Activated CD4-positive, alpha-beta T cell treated with anti-CD3 and anti-CD28 coated beads, Interleukin-2, Interleukin-6, amounts not matched to agents 100 ng/mL and 50 ng/mL, durations not matched to agents 16 hours and 8 hours (primary cell): Measurements from ENCODE around the gene ADAD2.
"Not testable (repeated sequence)": the region's sequence is repeated elsewhere in the genome, so short reads cannot be mapped to it uniquely, and the experiment has no call there.

ENCODE experiments used
- DNase-seq: peaks from one replicate; pipeline ENCODE4 v3.0.0-alpha.2; 2020

Gene ADAD2

GRCh38 chr16:84196727-84197394, 5.9 kb downstream of the ADAD2 start:
- no peak for DNase-seq

GRCh38 chr16:84197466-84198128, 6.6 kb downstream of the ADAD2 start:
- no peak for DNase-seq

GRCh38 chr16:84198401-84198800, 7.4 kb downstream of the ADAD2 start:
- no peak for DNase-seq

GRCh38 chr16:84199097-84199496, 8.1 kb downstream of the ADAD2 start:
- no peak for DNase-seq

- DNase-seq = no peak
Measured at GRCh38 chr16:84199861-84200260, 8.9 kb downstream of the ADAD2 start.

- DNase-seq = not testable (repeated sequence)
Measured at GRCh38 chr16:84204551-84204950, 13.6 kb downstream of the ADAD2 start.

- DNase-seq = not testable (repeated sequence)
Measured at GRCh38 chr16:84205123-84205522, 14.2 kb downstream of the ADAD2 start.

- no peak for DNase-seq
Measured at GRCh38 chr16:84205976-84206691, 15.2 kb downstream of the ADAD2 start.

GRCh38 chr16:84207251-84207650, 16.3 kb downstream of the ADAD2 start:
- DNase-seq = no peak

- no peak for DNase-seq
Measured at GRCh38 chr16:84207879-84208278, 16.9 kb downstream of the ADAD2 start.

GRCh38 chr16:84209989-84210388, 19.0 kb downstream of the ADAD2 start:
- DNase-seq = no peak

- DNase-seq = no peak
Measured at GRCh38 chr16:84212154-84212553, 21.2 kb downstream of the ADAD2 start.

- DNase-seq = no peak
Measured at GRCh38 chr16:84212631-84213030, 21.7 kb downstream of the ADAD2 start.

GRCh38 chr16:84214451-84215066, 23.6 kb downstream of the ADAD2 start:
- DNase-seq = no peak

- DNase-seq = no peak
Measured at GRCh38 chr16:84215531-84215930, 24.6 kb downstream of the ADAD2 start.

GRCh38 chr16:84216144-84216543, 25.2 kb downstream of the ADAD2 start:
- DNase-seq = not testable (repeated sequence)

- DNase-seq = no peak
Measured at GRCh38 chr16:84218176-84218823, 27.3 kb downstream of the ADAD2 start.

- DNase-seq = no peak
Measured at GRCh38 chr16:84218956-84219355, 28.0 kb downstream of the ADAD2 start.

GRCh38 chr16:84220851-84221250, 29.9 kb downstream of the ADAD2 start:
- no peak for DNase-seq

- DNase-seq = no peak
Measured at GRCh38 chr16:84223456-84223855, 32.5 kb downstream of the ADAD2 start.

GRCh38 chr16:84224554-84224953, 33.6 kb downstream of the ADAD2 start:
- DNase-seq = no peak

GRCh38 chr16:84225126-84225525, 34.2 kb downstream of the ADAD2 start:
- no peak for DNase-seq

- no peak for DNase-seq
Measured at GRCh38 chr16:84225571-84225970, 34.6 kb downstream of the ADAD2 start.
